MCF 10A (cell line): Measurements from ENCODE around the gene MORF4L1. TPM values are rescaled to one million over a fixed set of nuclear protein-coding genes. Genes with fewer than 3 reads are reported as not detected.

Experiments
- Bru-seq: library from RNA; stranded (reverse); fragments of 400-500 nt; gene quantifications from one replicate; lab custom pipeline; 2021; lab: Mats Ljungman, UMichigan
- BruChase-seq, 2 experiments: library from RNA; stranded (reverse); fragments of 400-500 nt; gene quantifications; one replicate each; lab custom pipeline; 2021; lab: Mats Ljungman, UMichigan
- BruUV-seq: library from RNA; stranded (reverse); fragments of 400-500 nt; replicated peaks from 2 replicates; lab custom pipeline; 2021; lab: Mats Ljungman, UMichigan
- CTCF ChIA-PET: fragments of 300-600 bp; sonication (Branson Sonifier 250); formaldehyde crosslinking; extraction: SDS; loops from one replicate; lab custom pipeline; 2021; ENCODE audit warnings: antibody characterized with exemption, inconsistent platforms; lab: Yijun Ruan, JAX
- POLR2A ChIA-PET: fragments of 300-600, 350-650 bp; sonication (Branson Sonifier 250); formaldehyde crosslinking; extraction: SDS; loops from one replicate; lab custom pipeline; 2020; ENCODE audit warnings: antibody characterized with exemption, inconsistent platforms; lab: Yijun Ruan, JAX
- DNase-seq: peaks from one replicate; pipeline ENCODE4 v3.0.0-alpha.2; 2018; ENCODE audit not compliant: unreplicated experiment
- H3K27ac Mint-ChIP-seq: one replicate; pipeline ENCODE4 v1.8.0; 2022; ENCODE audit warnings: mild to moderate bottlenecking, low read depth, mixed read lengths; ENCODE audit not compliant: unreplicated experiment
- H3K27me3 Mint-ChIP-seq: one replicate; pipeline ENCODE4 v1.8.0; 2022; ENCODE audit warnings: mixed read lengths; ENCODE audit not compliant: insufficient read depth, unreplicated experiment
- H3K36me3 Mint-ChIP-seq: one replicate; pipeline ENCODE4 v1.8.0; 2022; ENCODE audit warnings: mild to moderate bottlenecking, moderate library complexity, mixed read lengths; ENCODE audit not compliant: insufficient read depth, unreplicated experiment
- H3K4me1 Mint-ChIP-seq: one replicate; pipeline ENCODE4 v1.8.0; 2022; ENCODE audit warnings: mixed read lengths; ENCODE audit not compliant: insufficient read depth, unreplicated experiment
- H3K4me3 Mint-ChIP-seq: one replicate; pipeline ENCODE4 v1.8.0; 2022; ENCODE audit warnings: mild to moderate bottlenecking, moderate library complexity, mixed read lengths; ENCODE audit not compliant: unreplicated experiment
- H3K9me3 Mint-ChIP-seq: one replicate; pipeline ENCODE4 v1.8.0; 2022; ENCODE audit warnings: mixed read lengths; ENCODE audit not compliant: unreplicated experiment
- CTCF ChIP-seq: fragments of 200-600 bp; IDR thresholded peaks from one replicate; pipeline ENCODE4 v1.8.0; 2022; ENCODE audit warnings: antibody characterized with exemption, mild to moderate bottlenecking; ENCODE audit not compliant: unreplicated experiment
- intact Hi-C: fragments of 100-400 bp; cut with micrococcal nuclease; formaldehyde crosslinking; loops from 2 replicates; pipeline ENCODE4 v1.14.1; 2022
- long read RNA-seq: library from polyadenylated mRNA; stranded (forward); transcript quantifications from one replicate; pipeline ENCODE4 v2.0.0, GENCODE V29; 2022
- total RNA-seq: library from RNA; stranded (reverse); gene quantifications from 2 replicates; pipeline ENCODE4 v1.2.3, GENCODE V29; 2022

Gene MORF4L1
- 264 and 279 TPM in 2 replicates for total RNA-seq
- Bru-seq, nascent RNA: percentile 86 among the genes with signal in this experiment
- BruChase-seq, experiment 1, labeled RNA remaining after a 6-hour chase: percentile 93 among the genes with signal in this experiment
- percentile 88 among the genes with signal in this experiment for BruChase-seq, experiment 2, labeled RNA remaining after a 2-hour chase
- long read RNA-seq, transcript MORF4L1-201 (13 exons, 2,359 nt): minor isoform, 16 of 557 reads
- long read RNA-seq, transcript MORF4L1-203 (12 exons, 1,880 nt): major isoform, 457 of 557 reads
- long read RNA-seq, transcript MORF4L1-215 (12 exons, 1,468 nt): minor isoform, 5 of 557 reads
- long read RNA-seq, partial matches to known transcripts: 26 of 557 reads
- long read RNA-seq, other reads (novel, unspliced or antisense): 48 of 557 reads

GRCh38 chr15:78872155-78872971 is at the start of gene MORF4L1:
Gene MORF4L1, plus strand, starts transcription at chr15:78872890. Its CDS starts 128 bp downstream, at chr15:78873018.
- intact Hi-C loops: loop anchor here (5.0 kb wide), 1 partner anchor 115 kb away; no protein-coding TSS in a partner anchor
- ChIA-PET POLR2A (interaction anchor here (0.6 to 2.3 kb wide), 12 partner anchors 10 to 760 kb away, joined by 3 to 14 read pairs (median 6); partner anchors contain the start of genes ADAMTS7 and SKIC8), CTCF (interaction anchor here (1.0 to 1.1 kb wide), 2 partner anchors 12 to 13 kb away, joined by 3 to 5 read pairs; no protein-coding TSS in a partner anchor)
- Mint-ChIP-seq H3K27ac (peak within 1 kb of the TSS; percentile 100), H3K9me3 (no peaks in the 10 kb centered on the region), H3K4me3 (peak within 1 kb of the TSS; percentile 98), H3K4me1 (peaks cover 15% of the 10 kb centered on the region), H3K36me3 (peaks cover 18% of the 10 kb centered on the region), H3K27me3 (no peaks in the 10 kb centered on the region)
- BruUV-seq: no TSS peak
- peak; percentile 92 for DNase-seq
- TF ChIP-seq CTCF: no peak

GRCh38 chr15:78828920-78829319 is 43.8 kb upstream of the MORF4L1 start:
- intact Hi-C loops: no loop called here
- no peaks in the 10 kb centered on the region for H3K27me3 Mint-ChIP-seq
- CTCF ChIA-PET: interaction anchor here (1.4 kb wide), 1 partner anchor 31 kb away, joined by 4 read pairs; no protein-coding TSS in a partner anchor
- DNase-seq: no peak
- no peaks in the 10 kb centered on the region for H3K36me3 Mint-ChIP-seq
- no peak overlapping the region for H3K4me3 Mint-ChIP-seq
- no peaks in the 10 kb centered on the region for H3K9me3 Mint-ChIP-seq
- no peak overlapping the region for H3K27ac Mint-ChIP-seq
- BruUV-seq: no TSS peak
- no peak for TF ChIP-seq CTCF
- H3K4me1 Mint-ChIP-seq: no peaks in the 10 kb centered on the region
- POLR2A ChIA-PET: no interaction called here

GRCh38 chr15:78830514-78831228 is 42.0 kb upstream of the MORF4L1 start:
- Mint-ChIP-seq H3K27ac (no peak overlapping the region), H3K36me3 (no peaks in the 10 kb centered on the region), H3K4me1 (no peaks in the 10 kb centered on the region), H3K27me3 (no peaks in the 10 kb centered on the region), H3K4me3 (no peak overlapping the region), H3K9me3 (no peaks in the 10 kb centered on the region)
- intact Hi-C loops: no loop called here
- CTCF ChIA-PET: no interaction called here
- no TSS peak for BruUV-seq
- no peak for DNase-seq
- POLR2A ChIA-PET: no interaction called here
- no peak for TF ChIP-seq CTCF
